GM19455 (cell line): ENCODE results near the gene TMEFF2.

Experiments used
- ATAC-seq: cut with Tn5 transposase; IDR thresholded peaks from one replicate; pipeline ENCODE4 v1.9.1; 2021; ENCODE audit not compliant: unreplicated experiment

The TMEFF2 gene

DNA sequence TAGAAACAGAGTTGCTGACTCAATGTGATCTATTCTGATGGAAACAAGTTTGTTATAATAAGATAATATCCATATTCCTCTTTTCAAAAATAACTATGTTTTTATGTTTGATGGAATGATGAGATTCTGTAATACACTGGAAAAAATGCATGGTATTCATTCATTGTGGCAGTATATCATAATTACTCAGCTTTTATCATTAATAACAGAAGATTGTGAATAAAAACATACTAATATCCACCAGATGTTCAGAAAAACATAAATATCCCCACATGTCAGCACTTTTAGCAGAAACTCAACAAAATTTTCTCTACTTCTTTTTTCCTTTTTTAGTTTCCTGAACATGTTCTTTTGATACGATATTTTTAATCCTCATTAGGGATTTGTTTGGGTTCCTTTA, 217.0 kb downstream of the TMEFF2 start:
- ATAC-seq, result no peak

DNA sequence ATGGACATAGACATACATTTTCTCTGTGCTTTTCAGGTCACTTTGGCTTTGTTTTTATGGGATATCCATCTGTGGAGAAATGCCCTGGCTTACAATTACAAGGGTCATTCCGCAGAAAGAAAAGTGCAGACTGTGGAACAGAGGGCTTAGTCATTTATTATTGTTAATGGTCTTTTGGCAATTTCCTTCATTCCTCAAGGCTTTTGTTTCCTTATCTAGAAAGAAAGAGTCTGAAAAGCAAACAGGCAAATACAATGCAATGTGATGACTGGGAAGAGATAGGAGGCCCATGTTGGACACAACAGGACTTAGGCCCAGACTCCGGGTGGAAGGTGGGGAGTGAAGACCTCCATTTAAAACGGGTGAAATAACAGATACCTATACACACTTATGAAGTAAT, 218.3 kb downstream of the TMEFF2 start:
- ATAC-seq, result no peak

DNA sequence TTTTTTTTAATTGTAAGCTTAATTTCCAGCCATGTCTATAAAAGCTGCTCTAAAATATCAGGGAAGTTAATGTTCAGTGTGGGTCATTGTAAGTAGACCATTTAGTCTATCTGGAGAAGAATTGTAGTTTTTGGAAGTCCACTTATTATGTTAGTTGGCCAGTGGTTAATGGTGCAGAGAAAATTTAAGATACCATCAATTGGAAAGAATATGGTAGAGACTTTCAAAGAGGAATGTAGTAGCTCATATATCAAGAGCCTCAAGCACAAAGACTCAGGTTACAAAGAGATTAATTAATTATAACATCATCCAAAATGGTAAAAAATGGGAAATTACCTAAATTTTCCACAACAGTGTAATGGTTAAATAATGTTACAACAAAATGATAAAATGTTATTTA, 220.1 kb downstream of the TMEFF2 start:
- ATAC-seq, result no peak

DNA sequence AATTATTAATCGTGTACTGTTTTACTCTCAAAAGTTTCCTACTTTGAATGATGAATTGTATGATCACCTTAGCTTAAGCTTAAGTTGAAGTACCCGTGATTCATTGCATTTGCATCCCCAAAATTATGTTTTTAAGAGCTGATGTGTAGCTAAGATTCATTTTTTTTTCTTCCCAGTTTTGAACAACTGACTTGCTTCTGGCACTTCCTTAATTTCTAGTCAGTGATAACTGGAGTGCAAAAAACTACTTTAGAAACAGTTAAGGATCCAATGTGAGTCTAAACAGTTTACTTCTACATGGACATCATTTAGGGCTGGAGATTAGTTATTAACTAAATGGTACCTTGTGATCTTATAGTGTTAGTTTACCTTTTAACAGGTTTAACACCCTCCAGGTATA, 223.9 kb downstream of the TMEFF2 start:
- no peak for ATAC-seq

DNA sequence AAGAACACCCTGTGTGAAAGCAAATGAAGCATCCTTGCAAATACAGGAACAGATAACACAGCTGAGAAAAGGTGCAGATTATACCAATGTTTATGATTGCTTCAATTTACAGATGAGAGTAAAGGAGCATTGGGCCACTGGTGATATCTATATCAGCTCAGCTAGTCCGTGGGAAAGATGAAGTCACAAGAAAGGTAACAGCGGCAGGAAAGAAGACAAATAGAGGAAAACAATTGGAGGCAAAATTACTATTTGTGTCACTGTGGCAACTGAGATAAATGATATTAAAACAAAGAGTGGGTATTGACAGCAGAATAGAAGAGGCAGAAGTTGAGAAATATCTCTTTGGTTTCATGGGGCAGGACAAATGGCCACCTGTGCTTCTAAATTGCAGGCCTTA, 226.6 kb downstream of the TMEFF2 start:
- ATAC-seq, result no peak

DNA sequence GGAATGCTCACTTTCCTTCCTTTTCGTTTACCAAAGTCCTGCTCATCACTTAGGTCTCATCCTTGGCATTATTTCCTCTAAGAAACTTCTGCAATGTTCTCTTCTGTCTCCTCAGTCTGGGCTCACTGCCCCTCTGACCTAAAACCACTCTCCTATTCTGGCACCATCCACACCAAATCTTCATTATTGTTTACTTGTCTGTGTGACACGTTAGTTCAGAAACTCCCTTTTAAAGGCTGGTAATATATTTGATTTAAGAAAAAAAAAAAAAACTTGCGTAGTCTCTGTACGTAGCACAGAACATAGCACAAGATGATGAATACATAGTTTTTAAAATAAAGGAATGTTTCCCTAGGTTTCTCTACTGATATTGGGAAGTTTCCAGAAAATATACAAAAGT, 229.0 kb downstream of the TMEFF2 start:
- ATAC-seq, result no peak

GRCh38 chr2:191961556-191961955, 233.2 kb downstream of the TMEFF2 start:
- ATAC-seq, result no peak

- no peak for ATAC-seq
Observed at GRCh38 chr2:191959209-191959608, 235.5 kb downstream of the TMEFF2 start.

GRCh38 chr2:191957996-191958860, 236.5 kb downstream of the TMEFF2 start:
- no peak for ATAC-seq

GRCh38 chr2:191954451-191954850, 240.3 kb downstream of the TMEFF2 start:
- no peak for ATAC-seq

- ATAC-seq, result no peak
Observed at GRCh38 chr2:191952515-191953270, 242.0 kb downstream of the TMEFF2 start.

GRCh38 chr2:191951832-191952231, 242.9 kb downstream of the TMEFF2 start:
- no peak for ATAC-seq

DNA sequence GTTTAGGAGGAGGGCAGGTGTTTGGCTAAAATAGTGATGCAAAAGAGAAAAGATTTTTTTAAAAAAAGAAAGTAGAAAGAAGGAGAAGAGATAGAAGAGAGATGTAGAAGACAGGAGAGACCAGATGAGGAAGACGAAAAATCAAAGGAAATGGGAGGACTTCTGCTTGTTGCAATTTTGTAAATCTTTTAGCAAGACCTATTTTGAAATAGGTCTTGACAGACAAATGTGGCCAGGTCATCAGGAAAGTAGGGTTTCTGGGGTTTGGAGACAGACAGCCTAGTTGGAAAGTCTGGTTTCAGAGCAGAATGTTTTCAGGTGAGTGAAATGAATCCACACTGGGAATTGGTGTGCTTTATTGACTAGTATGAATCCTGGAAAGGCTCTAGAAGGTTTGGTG, 243.4 kb downstream of the TMEFF2 start:
- no peak for ATAC-seq

- ATAC-seq, result no peak
Observed at GRCh38 chr2:191950132-191950874, 244.4 kb downstream of the TMEFF2 start.

- no peak for ATAC-seq
Observed at GRCh38 chr2:191947235-191947634, 247.5 kb downstream of the TMEFF2 start.

GRCh38 chr2:191946471-191947182, 248.1 kb downstream of the TMEFF2 start:
- no peak for ATAC-seq

GRCh38 chr2:191945623-191946022, 249.1 kb downstream of the TMEFF2 start:
- ATAC-seq, result no peak

DNA sequence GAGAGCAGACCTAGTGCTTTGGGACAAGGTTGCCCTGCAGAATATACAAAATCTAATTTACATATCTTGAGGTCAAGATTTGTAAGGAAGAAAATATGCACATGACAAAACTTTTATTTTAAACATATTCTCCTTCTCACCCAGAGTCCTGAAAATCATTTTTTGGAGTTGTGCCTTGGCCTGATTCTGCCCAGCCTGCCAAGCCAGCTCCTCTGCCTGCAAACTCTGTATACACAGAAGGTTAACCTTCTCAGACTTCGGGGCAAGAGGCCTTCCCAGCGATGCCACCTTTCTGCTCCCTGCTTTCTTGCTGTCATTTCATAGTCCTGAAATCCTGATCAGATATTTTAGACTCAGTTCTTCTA, 252.0 kb downstream of the TMEFF2 start:
- ATAC-seq, result no peak

DNA sequence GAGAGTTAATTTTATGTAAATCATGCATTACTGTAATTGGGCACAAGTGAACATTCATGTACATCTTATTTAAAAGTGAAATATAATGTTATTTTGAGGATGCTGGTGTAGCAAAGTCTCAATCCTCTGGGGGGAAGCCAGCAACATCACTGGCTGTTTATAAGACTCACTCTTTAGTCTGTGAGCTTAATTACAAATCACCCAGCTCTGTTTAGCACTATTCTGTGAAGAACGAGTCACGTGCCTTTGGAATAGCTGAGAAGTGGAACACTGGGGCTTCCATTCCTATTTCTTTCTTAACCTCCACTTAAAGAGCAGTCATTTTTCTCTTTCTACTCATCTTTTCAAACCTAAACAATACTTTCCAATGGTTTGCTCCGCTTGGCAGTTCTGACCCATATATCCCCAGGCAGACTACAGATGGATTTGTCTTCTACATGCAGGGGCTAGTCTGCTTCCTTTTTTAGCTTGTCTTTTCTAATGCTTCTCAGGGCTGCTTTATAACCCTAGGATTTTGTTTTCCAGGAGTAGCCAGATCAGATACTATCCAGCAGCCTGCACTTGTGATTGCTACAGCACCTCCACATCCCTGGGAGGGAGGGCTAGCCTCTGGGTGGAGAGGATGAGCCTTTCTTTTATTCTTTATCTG, 252.5 kb downstream of the TMEFF2 start:
- ATAC-seq, result no peak

DNA sequence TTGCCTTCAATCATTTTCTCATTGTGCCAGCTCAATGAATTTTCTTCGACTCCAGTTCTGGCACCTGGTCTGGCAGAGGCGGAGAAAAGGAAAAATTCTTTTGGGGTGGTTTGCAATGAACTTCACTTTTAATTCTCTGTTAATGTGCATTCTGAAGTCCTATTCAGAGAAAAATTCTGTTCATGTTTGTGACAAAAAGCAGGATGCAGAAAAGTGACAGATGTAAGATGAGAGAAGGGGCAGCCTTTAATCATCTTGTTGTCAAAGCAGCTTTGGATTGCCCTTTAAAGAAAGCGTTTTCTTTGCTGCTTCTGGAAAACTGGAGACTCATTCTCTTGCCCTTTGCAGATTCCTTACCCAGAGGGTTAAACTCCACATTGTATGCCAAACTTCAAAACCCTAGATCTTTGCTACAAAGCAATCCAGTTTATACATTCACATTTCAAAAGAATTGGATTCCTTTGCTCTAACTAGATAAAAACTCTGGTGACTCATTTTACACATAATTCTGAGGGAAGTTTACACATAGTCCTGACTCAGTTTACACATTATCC, 253.3 kb downstream of the TMEFF2 start:
- no peak for ATAC-seq
